H1 (cell line): ENCODE measurements around the gene HMX1. TPM values are rescaled to one million over a fixed set of nuclear protein-coding genes. Genes with fewer than 3 reads are reported as not detected.
A peak's percentile ranks its signal among the peaks of the same experiment; 100 is the strongest.

Experiments
- BCL11A ChIP-seq, 2 experiments: IDR thresholded peaks; one replicate each; pipeline ENCODE4 v1.6.1; 2011; ENCODE audit warnings: low read depth in 2 of 2, low read length in 2 of 2, mild to moderate bottlenecking in 2 of 2
- CHD1 ChIP-seq: IDR thresholded peaks from 2 replicates; pipeline ENCODE4 v1.6.1; 2012; ENCODE audit warnings: low read depth, low read length, improper control_type of control experiment
- CHD2 ChIP-seq: IDR thresholded peaks from 2 replicates; pipeline ENCODE4 v1.6.1; 2012; ENCODE audit warnings: low read length, improper control_type of control experiment
- GABPA ChIP-seq: IDR thresholded peaks from 2 replicates; pipeline ENCODE4 v1.6.1; 2011; ENCODE audit warnings: mild to moderate bottlenecking, low read length, moderate library complexity, borderline replicate concordance; ENCODE audit not compliant: insufficient read depth
- RNF2 ChIP-seq: fragments of 200-900, 300-1000 bp; sonication (generic); IDR thresholded peaks from 2 replicates; pipeline ENCODE4 v1.7.1; 2016; ENCODE audit warnings: borderline replicate concordance, low read depth, mild to moderate bottlenecking, antibody characterized with exemption, low read length; ENCODE audit not compliant: poor library complexity, severe bottlenecking; ENCODE audit errors: missing control alignments
- SUZ12 ChIP-seq: fragments of 200-600 bp; sonication (generic); IDR thresholded peaks from 2 replicates; pipeline ENCODE4 v1.6.1; 2012; ENCODE audit warnings: mild to moderate bottlenecking, inconsistent platforms, low read length, moderate library complexity, mixed read lengths
- polyA plus RNA-seq, 7 experiments: library from polyadenylated mRNA; depleted of rRNA in 3 of 7; stranded (reverse) in 5 of 7; unstranded in 2 of 7; fragments of >200 nt in 5 of 7; fragments of 200-250 nt in 2 of 7; gene quantifications; 1 replicate in 5 of 7; 2 replicates in 1 of 7; 4 replicates in 1 of 7; pipeline versions ENCODE4 v1.2.1 to v1.2.3, GENCODE V29; 2011 to 2013; ENCODE audit warnings: missing spikeins in 2 of 7, mixed read lengths in 2 of 7
- total RNA-seq: library from RNA; stranded (reverse); fragmentation: NEBNext Ultra II Directional; extraction: Animal tissue kit (Norgen Biotek cat#: 25700); gene quantifications from 2 replicates; pipeline ENCODE4 v1.2.1, GENCODE V29; 2021

Gene HMX1
- total and polyA plus RNA-seq, 2 of the 8 experiments (the other 6 are each of a cell fraction or from before 2014, with no cell fraction given) = 0.26 TPM; not detected in 1

DNA sequence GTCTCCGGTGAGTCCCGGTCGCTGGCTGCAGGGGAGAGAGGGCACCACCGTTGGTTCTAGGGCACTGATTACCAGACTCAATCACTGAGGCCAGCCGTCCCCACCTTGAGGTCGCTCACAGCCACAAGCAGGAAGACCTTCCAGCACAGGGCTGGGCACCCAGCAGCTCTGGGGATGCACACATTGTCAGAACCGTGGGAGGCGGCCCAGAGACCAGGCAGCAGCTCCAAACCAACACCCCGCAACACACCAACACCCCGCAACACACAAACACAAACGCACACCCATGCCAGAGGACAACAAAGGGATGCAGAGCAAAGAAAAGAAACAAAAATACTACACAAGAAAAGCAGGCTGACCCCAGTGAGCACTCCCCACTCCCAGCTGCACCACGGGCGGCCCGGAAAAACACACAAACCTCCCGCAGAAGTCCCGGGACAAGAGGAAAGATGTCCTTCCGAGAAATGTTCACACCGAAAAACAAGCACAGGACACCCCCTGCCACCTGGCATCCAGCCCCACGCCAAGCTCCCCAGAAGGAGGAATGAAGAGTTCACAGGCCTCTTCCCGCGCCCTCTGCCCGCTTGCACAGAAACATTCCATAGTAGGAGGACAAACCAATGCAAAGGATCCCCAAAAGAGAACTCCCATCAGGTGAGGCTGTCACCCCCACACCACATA lies 3.2 kb downstream of the HMX1 start (continued):
- TF ChIP-seq SUZ12 (peak; percentile 79), BCL11A (IDR thresholded peaks at IDR 0.05; ENCODE audit: low read depth in 2 of 2, low read length in 2 of 2) (no peak), RNF2 (peak; percentile 88), GABPA (no peak), CHD2 (no peak), CHD1 (no peak)
